GM13976 (cell line): Measurements from ENCODE around the gene WWOX.
"Not testable (repeated sequence)": the region's sequence is repeated elsewhere in the genome, so short reads cannot be mapped to it uniquely, and the experiment has no call there.

ENCODE experiments used
- DNase-seq: peaks from one replicate; pipeline ENCODE4 v3.0.0; 2012; ENCODE audit warnings: low spot score
- CTCF ChIP-seq: IDR thresholded peaks from 2 replicates; pipeline ENCODE4 v1.5.1; 2012; ENCODE audit warnings: borderline replicate concordance, mild to moderate bottlenecking; ENCODE audit not compliant: insufficient read depth; ENCODE audit errors: extremely low read depth, missing control alignments, control extremely low read depth
- in situ Hi-C: fragments of 300-500 bp; cut with MboI; formaldehyde crosslinking; loops from one replicate; pipeline ENCODE4 v1.12.0; 2022; ENCODE audit warnings: low sequenced_read_pairs, mixed read lengths, inconsistent platforms; ENCODE audit not compliant: unreplicated experiment

WWOX gene

DNA sequence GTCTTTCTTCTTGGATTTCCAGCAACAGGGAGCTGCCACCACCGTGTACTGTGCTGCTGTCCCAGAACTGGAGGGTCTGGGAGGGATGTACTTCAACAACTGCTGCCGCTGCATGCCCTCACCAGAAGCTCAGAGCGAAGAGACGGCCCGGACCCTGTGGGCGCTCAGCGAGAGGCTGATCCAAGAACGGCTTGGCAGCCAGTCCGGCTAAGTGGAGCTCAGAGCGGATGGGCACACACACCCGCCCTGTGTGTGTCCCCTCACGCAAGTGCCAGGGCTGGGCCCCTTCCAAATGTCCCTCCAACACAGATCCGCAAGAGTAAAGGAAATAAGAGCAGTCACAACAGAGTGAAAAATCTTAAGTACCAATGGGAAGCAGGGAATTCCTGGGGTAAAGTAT, 1112.1 kb downstream of the WWOX start:
- in situ Hi-C loops: no loop called here
- DNase-seq: no peak
- TF ChIP-seq CTCF: no peak

DNA sequence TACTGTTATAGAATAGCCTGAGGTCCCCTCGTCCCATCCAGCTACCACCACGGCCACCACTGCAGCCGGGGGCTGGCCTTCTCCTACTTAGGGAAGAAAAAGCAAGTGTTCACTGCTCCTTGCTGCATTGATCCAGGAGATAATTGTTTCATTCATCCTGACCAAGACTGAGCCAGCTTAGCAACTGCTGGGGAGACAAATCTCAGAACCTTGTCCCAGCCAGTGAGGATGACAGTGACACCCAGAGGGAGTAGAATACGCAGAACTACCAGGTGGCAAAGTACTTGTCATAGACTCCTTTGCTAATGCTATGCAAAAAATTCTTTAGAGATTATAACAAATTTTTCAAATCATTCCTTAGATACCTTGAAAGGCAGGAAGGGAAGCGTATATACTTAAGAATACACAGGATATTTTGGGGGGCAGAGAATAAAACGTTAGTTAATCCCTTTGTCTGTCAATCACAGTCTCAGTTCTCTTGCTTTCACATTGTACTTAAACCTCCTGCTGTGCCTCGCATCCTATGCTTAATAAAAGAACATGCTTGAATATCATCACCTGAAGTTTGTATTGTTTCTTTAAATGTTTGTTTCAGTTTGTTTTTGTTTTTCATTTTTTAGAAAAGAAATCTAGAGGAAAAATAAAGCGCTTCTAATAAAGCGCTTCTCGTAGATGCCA, 1112.8 kb downstream of the WWOX start:
- in situ Hi-C loops: no loop called here
- TF ChIP-seq CTCF: no peak
- DNase-seq: no peak

DNA sequence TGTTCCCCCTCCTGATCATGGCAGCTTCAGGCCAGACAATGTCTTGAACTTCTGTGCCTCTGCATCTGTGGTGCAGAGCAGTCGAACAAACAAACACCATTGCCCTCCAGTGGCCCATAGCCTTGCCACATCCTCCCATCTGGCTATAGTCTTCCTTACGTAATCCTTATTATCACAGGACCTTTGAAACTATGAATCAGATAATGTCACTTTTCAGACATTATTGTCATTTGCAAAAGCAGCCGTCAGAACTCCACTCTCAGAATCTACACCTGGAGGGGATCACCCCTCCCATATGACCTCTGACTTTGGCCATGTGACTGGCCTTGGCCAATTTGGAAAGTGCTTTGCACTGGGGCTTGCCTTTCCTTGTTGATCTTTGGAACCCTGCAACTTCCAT, 1113.8 kb downstream of the WWOX start:
- no peak for DNase-seq
- in situ Hi-C loops: no loop called here
- TF ChIP-seq CTCF: no peak

DNA sequence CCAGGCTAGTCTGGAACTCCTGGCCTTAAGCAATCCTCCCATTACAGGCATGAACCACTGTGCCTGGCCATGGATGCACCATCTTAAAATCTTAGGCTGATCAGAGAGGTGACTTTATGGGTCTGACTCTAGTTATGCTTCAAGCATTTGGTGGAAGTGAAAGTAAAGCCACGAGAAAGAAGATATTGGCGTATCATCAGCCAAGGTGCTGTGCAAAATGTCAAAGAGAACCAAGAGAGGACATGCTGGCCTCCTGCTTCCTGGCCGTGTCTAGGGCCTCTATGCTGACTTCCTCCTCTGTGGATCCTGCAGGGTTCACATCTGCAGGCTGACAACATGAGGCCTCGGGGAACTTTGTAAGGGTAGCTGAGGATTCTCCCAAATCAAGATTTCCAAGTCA, 1115.8 kb downstream of the WWOX start:
- in situ Hi-C loops: no loop called here
- TF ChIP-seq CTCF: no peak
- no peak for DNase-seq

GRCh38 chr16:79217375-79218011, 1118.0 kb downstream of the WWOX start:
- TF ChIP-seq CTCF: no peak
- in situ Hi-C loops: no loop called here
- no peak for DNase-seq

DNA sequence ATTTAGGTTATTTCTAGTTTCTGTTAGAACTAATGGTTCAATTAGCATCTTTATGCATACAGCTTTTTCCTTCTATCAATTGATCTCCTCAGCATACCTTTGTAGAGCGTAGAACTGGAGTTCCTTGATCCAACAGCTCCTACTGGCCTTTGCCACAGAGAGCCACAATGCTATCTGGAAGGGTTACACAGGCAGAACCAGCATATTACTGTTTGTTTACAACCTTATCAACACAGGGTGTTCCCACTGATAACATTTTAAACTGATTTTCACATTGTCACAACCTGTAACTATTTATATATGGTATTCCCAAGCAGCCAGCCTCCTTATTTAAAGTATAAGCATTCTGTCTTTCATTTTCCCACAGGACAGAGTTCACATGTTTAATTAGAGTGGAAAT, 1118.9 kb downstream of the WWOX start:
- no peak for TF ChIP-seq CTCF
- DNase-seq: no peak
- in situ Hi-C loops: no loop called here

DNA sequence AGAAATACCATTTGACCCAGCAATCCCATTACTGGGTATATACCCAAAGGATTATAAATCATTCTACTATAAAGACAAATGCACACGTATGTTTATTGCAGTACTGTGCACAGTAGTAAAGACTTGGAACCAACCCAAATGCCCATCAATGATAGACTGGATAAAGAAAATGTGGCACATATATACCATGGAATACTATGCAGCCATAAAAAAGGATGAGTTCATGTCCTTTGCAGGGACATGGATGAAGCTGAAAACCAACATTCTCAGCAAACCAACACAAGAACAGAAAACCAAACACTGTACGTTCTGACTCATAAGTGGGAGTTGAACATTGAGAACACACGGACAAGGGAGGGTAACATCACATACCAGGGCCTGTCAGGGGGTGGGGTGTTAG, 1126.5 kb downstream of the WWOX start:
- DNase-seq, in situ Hi-C loops: not testable (repeated sequence)
